Measurements from ENCODE around the gene GRAMD4. TPM values are rescaled to one million over a fixed set of nuclear protein-coding genes. Genes with fewer than 3 reads are reported as not detected.

Gene GRAMD4
- total and polyA plus RNA-seq, 2 experiments from 2014 or later: 21.8 to 31.0 TPM

GRCh38 chr22:46695346-46696228 lies 75.4 kb downstream of the GRAMD4 start:
- no peaks in the 10 kb centered on the region for H3K4me1 ChIP-seq (ENCODE audit: insufficient read depth)
- H3K27ac ChIP-seq: no peak overlapping the region
- no peaks in the 10 kb centered on the region for H3K9me3 ChIP-seq (ENCODE audit: low read depth)
- H3K4me2 ChIP-seq: no peak overlapping the region
- H3K79me2 ChIP-seq: no peaks in the 10 kb centered on the region
- DNase-seq (ENCODE audit: low spot score): no peak
- H4K20me1 ChIP-seq (ENCODE audit: insufficient read depth, poor library complexity, severe bottlenecking): no peaks in the 10 kb centered on the region
- H3K36me3 ChIP-seq (replicated peaks; ENCODE audit: insufficient read depth, low read depth): no peaks in the 10 kb centered on the region
- TF ChIP-seq EZH2phosphoT487 (IDR thresholded peaks at IDR 0.05; ENCODE audit: low read depth, severe bottlenecking, unreplicated experiment): no peak
- H3K27me3 ChIP-seq: no peaks in the 10 kb centered on the region
- WGBS (ENCODE audit: low lambda C conversion rate, missing lambda C conversion rate): 92% methylated on average over 25 of the region's 25 CpGs
- no peak overlapping the region for H2AFZ ChIP-seq
- no peaks in the 10 kb centered on the region for H3K9me2 ChIP-seq (replicated peaks; ENCODE audit: insufficient read depth)
- H3K4me3 ChIP-seq: no peak overlapping the region

GRCh38 chr22:46696229-46696518 lies 76.0 kb downstream of the GRAMD4 start:
- Histone ChIP-seq H3K4me2 (no peak overlapping the region), H3K9me2 (replicated peaks; ENCODE audit: insufficient read depth) (no peaks in the 10 kb centered on the region), H4K20me1 (ENCODE audit: insufficient read depth, poor library complexity, severe bottlenecking) (no peaks in the 10 kb centered on the region), H3K4me1 (ENCODE audit: insufficient read depth) (no peaks in the 10 kb centered on the region), H3K36me3 (replicated peaks; ENCODE audit: insufficient read depth, low read depth) (no peaks in the 10 kb centered on the region), H3K79me2 (no peaks in the 10 kb centered on the region), H3K27me3 (no peaks in the 10 kb centered on the region), H2AFZ (no peak overlapping the region), H3K9me3 (ENCODE audit: low read depth) (no peaks in the 10 kb centered on the region), H3K4me3 (no peak overlapping the region), H3K27ac (no peak overlapping the region)
- TF ChIP-seq EZH2 (IDR thresholded peaks at IDR 0.05; ENCODE audit: borderline replicate concordance) (no peak), EZH2phosphoT487 (IDR thresholded peaks at IDR 0.05; ENCODE audit: low read depth, severe bottlenecking, unreplicated experiment) (no peak), CTCF (IDR thresholded peaks at IDR 0.05; ENCODE audit: poor library complexity) (no peak)
- WGBS (ENCODE audit: low lambda C conversion rate, missing lambda C conversion rate): 98% methylated on average over 11 of the region's 11 CpGs
- no peak for DNase-seq (ENCODE audit: low spot score)

DNA sequence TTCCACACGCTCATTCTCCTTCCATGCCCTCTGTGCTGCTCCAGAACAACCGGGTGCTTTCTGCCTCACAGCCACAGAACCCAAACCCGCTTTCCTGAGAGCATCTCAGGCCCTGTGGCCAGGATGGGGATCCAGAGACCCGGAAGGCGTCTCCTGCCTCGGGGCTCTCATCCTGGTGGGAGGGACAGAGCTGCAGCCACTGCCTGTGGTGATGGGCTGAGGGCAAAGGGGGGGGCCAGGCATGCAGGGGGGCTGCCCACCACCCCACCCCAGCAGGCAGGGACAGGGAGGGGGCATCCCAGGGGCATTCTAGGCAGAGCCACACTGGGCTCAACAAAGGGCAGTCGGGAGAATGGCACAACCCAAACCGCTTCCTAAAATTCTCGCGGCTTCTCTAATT lies 76.4 kb downstream of the GRAMD4 start:
- WGBS (ENCODE audit: low lambda C conversion rate, missing lambda C conversion rate): 96% methylated on average over 10 of the region's 10 CpGs
- no peak for DNase-seq (ENCODE audit: low spot score)

More for the DNA sequence above, 76.4 kb downstream of the GRAMD4 start:
- Histone ChIP-seq H3K4me3 (no peak overlapping the region), H3K79me2 (no peaks in the 10 kb centered on the region), H4K20me1 (ENCODE audit: insufficient read depth, poor library complexity, severe bottlenecking) (no peaks in the 10 kb centered on the region), H3K4me1 (ENCODE audit: insufficient read depth) (no peaks in the 10 kb centered on the region), H3K4me2 (no peak overlapping the region), H3K9me3 (ENCODE audit: low read depth) (no peaks in the 10 kb centered on the region), H2AFZ (no peak overlapping the region), H3K36me3 (replicated peaks; ENCODE audit: insufficient read depth, low read depth) (no peaks in the 10 kb centered on the region), H3K27ac (no peak overlapping the region), H3K27me3 (no peaks in the 10 kb centered on the region), H3K9me2 (replicated peaks; ENCODE audit: insufficient read depth) (no peaks in the 10 kb centered on the region)
- TF ChIP-seq EZH2 (IDR thresholded peaks at IDR 0.05; ENCODE audit: borderline replicate concordance) (no peak), CTCF (IDR thresholded peaks at IDR 0.05; ENCODE audit: poor library complexity) (no peak), EZH2phosphoT487 (IDR thresholded peaks at IDR 0.05; ENCODE audit: low read depth, severe bottlenecking, unreplicated experiment) (no peak)
